DND-41 (cell line): ENCODE results near the gene ARHGAP45.
A peak's percentile ranks its signal among the peaks of the same experiment; 100 is the strongest.

Experiments used
- ATAC-seq: fragments of 200-7000 bp; cut with Tn5 transposase; 3 replicates; pipeline ENCODE4 v1.9.1; 2021; ENCODE audit warnings: low read depth; ENCODE audit not compliant: insufficient read depth
- DNase-seq: peaks from one replicate; pipeline ENCODE4 v3.0.0-alpha.2; 2020
- H2AFZ ChIP-seq: 2 replicates; pipeline ENCODE4 v1.6.0; 2012; ENCODE audit warnings: low read depth, low read length
- H3K27ac ChIP-seq: 2 replicates; pipeline ENCODE4 v1.5.1; 2012; ENCODE audit warnings: low read length, inconsistent platforms
- H3K27me3 ChIP-seq: fragments of 200-600 bp; sonication (generic); 2 replicates; pipeline ENCODE4 v1.6.0; 2012; ENCODE audit warnings: low read length, mild to moderate bottlenecking, inconsistent platforms; ENCODE audit not compliant: insufficient read depth, poor library complexity
- H3K36me3 ChIP-seq: 2 replicates; pipeline ENCODE4 v1.5.1; 2012; ENCODE audit warnings: low read length, inconsistent platforms; ENCODE audit not compliant: insufficient read depth
- H3K4me1 ChIP-seq: 2 replicates; pipeline ENCODE4 v1.5.1; 2012; ENCODE audit warnings: mild to moderate bottlenecking, low read length; ENCODE audit not compliant: insufficient read depth
- H3K4me2 ChIP-seq: 2 replicates; pipeline ENCODE4 v1.6.0; 2012; ENCODE audit warnings: mild to moderate bottlenecking, moderate library complexity, low read length, inconsistent platforms; ENCODE audit not compliant: insufficient read depth
- H3K4me3 ChIP-seq, 2 experiments: fragments of 200-600 bp in 1 of 2; shearing (Covaris generic) in 1 of 2; 2 replicates each; pipeline ENCODE4 v1.5.1; 2012 to 2016; ENCODE audit warnings: inconsistent platforms in 2 of 2, low read length in 2 of 2, mild to moderate bottlenecking in 2 of 2, low read depth in 1 of 2, moderate library complexity in 1 of 2
- H3K79me2 ChIP-seq: 2 replicates; pipeline ENCODE4 v1.6.0; 2012; ENCODE audit warnings: low read length, inconsistent platforms; ENCODE audit not compliant: insufficient read depth
- H3K9ac ChIP-seq: 2 replicates; pipeline ENCODE4 v1.6.0; 2012; ENCODE audit warnings: low read depth, mild to moderate bottlenecking, inconsistent platforms, low read length, moderate library complexity
- H3K9me3 ChIP-seq: 2 replicates; pipeline ENCODE4 v1.5.1; 2012; ENCODE audit warnings: low read length, moderate library complexity, mild to moderate bottlenecking, inconsistent platforms; ENCODE audit not compliant: insufficient read depth, severe bottlenecking
- H4K20me1 ChIP-seq: 2 replicates; pipeline ENCODE4 v1.6.0; 2012; ENCODE audit warnings: low read length; ENCODE audit not compliant: insufficient read depth
- EZH2 ChIP-seq: IDR thresholded peaks from 3 replicates; pipeline ENCODE4 v1.6.1; 2012; ENCODE audit warnings: borderline replicate concordance, low read depth, mild to moderate bottlenecking, moderate library complexity, low read length, inconsistent platforms; ENCODE audit not compliant: severe bottlenecking
- TF ChIP-seq, protein P1 (sequence below): IDR thresholded peaks from 2 replicates; pipeline ENCODE4 v1.5.1; 2012; ENCODE audit warnings: borderline replicate concordance, low read length, moderate library complexity, mild to moderate bottlenecking; ENCODE audit not compliant: poor library complexity, severe bottlenecking; ENCODE audit errors: extremely low read depth

ARHGAP45 gene

DNA sequence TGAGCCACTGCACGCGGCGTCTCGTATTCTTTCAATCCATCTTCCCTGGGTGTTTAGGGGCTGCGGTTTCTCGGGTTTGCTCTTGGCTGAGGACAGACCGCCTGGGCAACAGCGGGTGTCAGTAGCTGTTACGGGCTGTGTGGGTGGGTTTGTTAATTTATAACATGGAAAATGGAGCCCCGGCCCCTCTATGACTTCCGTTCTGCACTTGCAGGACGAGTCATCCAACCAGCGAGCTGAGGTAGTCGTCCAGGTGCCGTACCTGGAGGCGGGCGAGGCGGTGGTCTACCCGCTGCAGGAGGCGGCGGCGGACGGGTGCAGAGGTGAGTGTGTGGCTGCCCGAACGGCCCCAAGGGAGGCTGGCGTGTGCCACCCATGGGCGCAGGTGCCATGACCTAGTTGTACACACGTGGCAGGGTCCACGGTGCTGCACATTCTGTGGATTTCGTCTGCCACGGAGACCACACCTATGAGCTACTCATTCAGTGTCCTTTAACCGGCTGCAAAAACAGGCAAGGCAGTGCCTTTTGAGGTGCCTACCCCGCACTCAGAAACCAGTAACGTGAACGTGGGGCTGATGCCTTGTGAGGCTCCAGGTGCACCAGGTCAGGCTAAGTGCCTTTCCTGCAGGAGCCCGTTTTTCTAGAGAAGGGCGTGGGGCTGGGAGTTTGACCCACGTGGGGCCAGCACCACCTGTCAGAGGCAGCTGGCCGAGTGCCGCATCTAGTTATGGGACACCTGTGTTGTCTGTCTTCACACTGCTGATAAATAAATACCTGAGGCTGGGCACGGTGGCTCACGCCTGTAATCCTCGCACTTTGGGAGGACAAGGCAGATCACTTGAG is 17.3 kb downstream of the ARHGAP45 start:
- Histone ChIP-seq H3K27ac (no peak overlapping the region), H3K36me3 (peaks cover 95% of the 10 kb centered on the region), H3K79me2 (no peaks in the 10 kb centered on the region), H2AFZ (no peak overlapping the region), H3K9ac (no peak overlapping the region), H3K9me3 (no peaks in the 10 kb centered on the region), H3K4me1 (no peaks in the 10 kb centered on the region), H4K20me1 (peaks cover 36% of the 10 kb centered on the region), H3K27me3 (no peaks in the 10 kb centered on the region), H3K4me2 (no peak overlapping the region), H3K4me3 (no peak overlapping the region)
- ATAC-seq = no peak
- no peak for TF ChIP-seq EZH2
- TF ChIP-seq, protein P1, sequence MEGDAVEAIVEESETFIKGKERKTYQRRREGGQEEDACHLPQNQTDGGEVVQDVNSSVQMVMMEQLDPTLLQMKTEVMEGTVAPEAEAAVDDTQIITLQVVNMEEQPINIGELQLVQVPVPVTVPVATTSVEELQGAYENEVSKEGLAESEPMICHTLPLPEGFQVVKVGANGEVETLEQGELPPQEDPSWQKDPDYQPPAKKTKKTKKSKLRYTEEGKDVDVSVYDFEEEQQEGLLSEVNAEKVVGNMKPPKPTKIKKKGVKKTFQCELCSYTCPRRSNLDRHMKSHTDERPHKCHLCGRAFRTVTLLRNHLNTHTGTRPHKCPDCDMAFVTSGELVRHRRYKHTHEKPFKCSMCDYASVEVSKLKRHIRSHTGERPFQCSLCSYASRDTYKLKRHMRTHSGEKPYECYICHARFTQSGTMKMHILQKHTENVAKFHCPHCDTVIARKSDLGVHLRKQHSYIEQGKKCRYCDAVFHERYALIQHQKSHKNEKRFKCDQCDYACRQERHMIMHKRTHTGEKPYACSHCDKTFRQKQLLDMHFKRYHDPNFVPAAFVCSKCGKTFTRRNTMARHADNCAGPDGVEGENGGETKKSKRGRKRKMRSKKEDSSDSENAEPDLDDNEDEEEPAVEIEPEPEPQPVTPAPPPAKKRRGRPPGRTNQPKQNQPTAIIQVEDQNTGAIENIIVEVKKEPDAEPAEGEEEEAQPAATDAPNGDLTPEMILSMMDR = no peak
- DNase-seq = no peak

DNA sequence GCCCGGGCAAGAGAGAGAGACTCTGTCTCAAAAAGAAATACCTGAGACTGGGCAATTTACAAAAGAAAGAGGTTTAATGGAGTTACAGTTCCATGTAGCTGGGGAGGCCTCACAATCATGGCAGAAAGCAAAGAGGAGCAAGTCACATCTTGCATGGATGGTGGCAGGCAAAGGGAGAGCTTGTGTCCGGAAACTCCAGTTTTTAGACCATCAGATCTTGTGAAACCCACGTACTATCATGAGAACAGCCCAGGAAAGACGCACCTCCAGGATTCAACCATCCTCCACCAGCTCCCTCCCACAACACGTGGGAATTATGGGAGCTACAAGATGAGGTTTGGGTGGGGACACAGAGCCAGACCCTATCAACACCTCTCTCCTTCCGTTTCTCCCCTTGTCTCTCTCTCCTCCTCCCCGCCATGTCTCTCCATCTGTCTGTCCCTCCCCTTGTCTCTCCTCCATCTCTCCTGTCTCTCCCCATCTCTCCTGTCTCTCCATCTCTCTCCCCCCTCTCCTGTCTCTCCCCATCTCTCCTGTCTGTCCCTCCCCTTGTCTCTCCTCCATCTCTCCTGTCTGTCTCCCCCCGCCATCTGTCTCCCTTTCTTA is 18.2 kb downstream of the ARHGAP45 start:
- no peak for TF ChIP-seq EZH2
- TF ChIP-seq, protein P1 = no peak
- no peak overlapping the region for H3K27ac ChIP-seq
- no peak overlapping the region for H2AFZ ChIP-seq
- no peaks in the 10 kb centered on the region for H3K27me3 ChIP-seq
- peaks cover 93% of the 10 kb centered on the region for H3K36me3 ChIP-seq
- DNase-seq = no peak
- H3K4me2 ChIP-seq = no peak overlapping the region
- H3K79me2 ChIP-seq = no peaks in the 10 kb centered on the region
- peaks cover 36% of the 10 kb centered on the region for H4K20me1 ChIP-seq
- H3K4me3 ChIP-seq = no peak overlapping the region
- no peaks in the 10 kb centered on the region for H3K4me1 ChIP-seq
- no peaks in the 10 kb centered on the region for H3K9me3 ChIP-seq
- no peak overlapping the region; the same call in 1 of the 2 replicates for H3K9ac ChIP-seq
- ATAC-seq = peak; percentile 2; the same call in 1 of the 3 replicates

DNA sequence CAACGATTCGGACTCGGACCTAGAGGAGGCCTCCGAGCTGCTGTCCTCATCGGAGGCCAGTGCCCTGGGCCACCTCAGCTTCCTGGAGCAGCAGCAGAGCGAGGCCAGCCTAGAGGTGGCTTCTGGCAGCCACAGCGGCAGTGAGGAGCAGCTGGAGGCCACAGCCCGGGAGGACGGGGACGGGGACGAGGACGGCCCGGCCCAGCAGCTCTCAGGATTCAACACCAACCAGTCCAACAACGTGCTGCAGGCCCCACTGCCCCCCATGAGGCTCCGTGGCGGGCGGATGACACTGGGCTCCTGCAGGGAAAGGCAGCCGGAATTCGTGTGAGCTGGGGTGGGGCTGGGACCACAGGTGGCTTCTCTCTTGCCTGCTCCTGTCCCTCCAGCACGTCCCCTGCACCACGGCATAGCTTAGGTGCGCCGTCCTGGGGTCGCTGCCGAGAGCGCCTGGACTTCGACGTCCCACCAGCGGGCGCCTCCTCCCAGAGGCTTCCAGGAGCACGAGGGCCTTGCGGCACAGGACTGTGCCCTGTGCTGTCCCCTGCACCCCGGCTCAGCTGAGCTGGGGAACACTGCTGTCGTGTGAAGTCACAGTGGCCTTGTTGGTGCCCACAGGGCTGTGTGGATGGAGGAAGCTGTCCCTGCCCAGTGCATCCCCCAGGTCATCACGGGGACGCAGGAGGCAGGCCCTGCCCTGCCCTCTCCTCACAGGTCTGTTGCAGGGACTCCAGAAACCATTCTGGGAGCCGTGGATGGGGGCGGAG is 18.9 kb downstream of the ARHGAP45 start:
- Histone ChIP-seq H3K27ac (no peak overlapping the region), H3K27me3 (no peaks in the 10 kb centered on the region), H2AFZ (no peak overlapping the region), H3K9ac (no peak overlapping the region; the same call in 1 of the 2 replicates), H3K4me1 (no peaks in the 10 kb centered on the region), H3K9me3 (no peaks in the 10 kb centered on the region), H4K20me1 (peaks cover 38% of the 10 kb centered on the region), H3K79me2 (no peaks in the 10 kb centered on the region), H3K4me2 (no peak overlapping the region), H3K4me3 (no peak overlapping the region), H3K36me3 (peaks cover 91% of the 10 kb centered on the region)
- no peak for DNase-seq
- ATAC-seq = peak; percentile 2; the same call in 1 of the 3 replicates
- TF ChIP-seq, protein P1 = no peak
- TF ChIP-seq EZH2 = no peak
